ENCODE results near the gene KRTAP5-3.
A peak's percentile ranks its signal among the peaks of the same experiment; 100 is the strongest.

Gene KRTAP5-3

DNA sequence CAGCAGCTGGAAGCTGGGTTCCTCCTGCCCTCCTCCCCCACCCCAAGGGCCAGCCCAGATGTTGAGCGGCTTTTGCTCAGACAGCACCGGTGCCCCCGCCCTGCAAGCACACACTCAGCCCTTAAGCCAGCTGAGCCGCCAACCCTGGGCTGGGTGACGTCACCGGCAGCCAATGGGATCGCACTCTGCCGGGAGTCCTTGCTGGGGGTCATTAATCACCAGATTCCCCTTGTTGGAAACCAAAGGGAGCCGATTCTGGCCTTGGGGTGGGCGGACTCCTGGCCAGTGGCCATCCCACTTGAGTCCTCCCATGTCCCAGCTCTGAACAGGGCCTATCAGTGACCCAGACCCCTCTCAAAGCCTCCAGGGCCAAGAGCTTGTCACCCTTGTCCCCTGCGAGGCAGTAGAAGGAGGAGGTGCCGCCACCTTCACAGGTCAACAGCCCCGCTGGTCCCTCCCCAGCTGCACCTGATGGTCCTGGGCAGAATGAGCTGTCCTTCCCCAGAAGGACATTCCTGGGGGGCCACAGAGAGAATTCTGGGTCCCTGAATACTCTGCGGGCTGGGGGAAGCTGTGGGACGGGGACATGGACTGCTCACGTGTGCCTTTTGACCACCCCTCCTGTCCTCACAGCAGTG lies 43.6 kb downstream of the KRTAP5-3 start:
- peak; percentile 83 for DNase-seq (ENCODE audit: low read depth)

DNA sequence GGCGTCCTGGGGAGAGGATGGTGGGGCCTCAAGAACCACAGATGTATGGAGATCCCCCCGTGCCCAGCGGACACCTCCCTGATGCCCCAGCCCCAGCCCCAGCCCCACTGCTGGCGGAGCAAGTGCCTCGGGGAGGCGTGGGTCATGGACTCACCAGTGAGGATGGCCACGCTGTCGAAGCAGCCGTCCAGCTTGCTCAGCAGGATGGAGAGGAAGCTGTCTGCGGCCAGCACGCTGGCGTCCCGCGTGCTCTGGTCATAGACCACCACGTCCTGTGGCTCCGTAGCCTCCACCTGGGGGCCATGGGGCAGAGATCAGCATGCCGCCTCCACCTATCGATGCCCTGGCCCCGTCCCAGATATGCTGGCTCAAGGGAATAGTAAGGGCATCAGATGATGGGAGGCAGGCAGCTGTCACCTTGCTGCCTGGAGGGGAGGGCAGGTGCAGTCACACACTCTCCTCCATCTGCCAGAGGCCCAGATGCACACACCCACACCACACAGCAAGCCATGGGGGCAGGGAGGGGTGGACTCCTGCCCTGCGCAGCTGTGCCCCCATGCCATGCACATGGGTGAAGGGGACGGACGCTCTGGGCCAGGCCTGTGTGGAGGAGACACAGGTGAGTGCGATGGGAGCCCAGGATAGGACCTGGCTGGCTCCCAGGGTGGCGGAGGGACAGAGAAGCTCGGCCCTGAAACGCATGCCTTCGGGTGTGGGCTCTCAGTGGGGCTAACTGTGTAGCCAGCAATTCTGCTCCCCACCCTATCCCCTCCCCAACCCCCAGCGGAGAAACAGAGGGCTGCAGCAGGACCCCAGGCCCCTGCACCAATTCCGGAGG lies 44.3 kb downstream of the KRTAP5-3 start:
- DNase-seq (ENCODE audit: low read depth), result no peak

DNA sequence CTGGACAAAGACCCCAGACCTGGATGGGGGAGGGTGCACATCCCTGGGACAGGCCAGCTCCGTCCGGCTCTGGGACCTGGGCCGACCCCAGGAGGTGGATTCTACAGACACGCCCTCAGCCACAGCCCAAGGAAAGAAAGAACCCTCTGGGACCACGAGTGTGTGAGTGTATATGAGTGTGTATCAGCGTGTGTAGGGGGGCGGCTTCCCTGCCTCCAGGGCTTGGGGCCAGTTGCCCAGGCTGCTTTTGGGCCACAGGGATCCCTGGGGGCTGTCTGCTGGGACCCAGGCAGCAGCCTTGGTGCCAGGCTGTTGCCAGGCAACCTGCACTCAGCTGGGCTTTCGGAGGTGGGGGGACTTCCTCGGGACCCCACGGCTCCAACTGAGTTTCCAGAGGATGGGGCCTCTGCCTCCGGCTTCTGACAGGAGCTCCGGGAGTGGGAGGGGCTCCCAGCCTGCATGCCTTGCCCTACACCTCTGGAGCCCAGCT lies 45.1 kb downstream of the KRTAP5-3 start:
- no peak for DNase-seq (ENCODE audit: low read depth)

DNA sequence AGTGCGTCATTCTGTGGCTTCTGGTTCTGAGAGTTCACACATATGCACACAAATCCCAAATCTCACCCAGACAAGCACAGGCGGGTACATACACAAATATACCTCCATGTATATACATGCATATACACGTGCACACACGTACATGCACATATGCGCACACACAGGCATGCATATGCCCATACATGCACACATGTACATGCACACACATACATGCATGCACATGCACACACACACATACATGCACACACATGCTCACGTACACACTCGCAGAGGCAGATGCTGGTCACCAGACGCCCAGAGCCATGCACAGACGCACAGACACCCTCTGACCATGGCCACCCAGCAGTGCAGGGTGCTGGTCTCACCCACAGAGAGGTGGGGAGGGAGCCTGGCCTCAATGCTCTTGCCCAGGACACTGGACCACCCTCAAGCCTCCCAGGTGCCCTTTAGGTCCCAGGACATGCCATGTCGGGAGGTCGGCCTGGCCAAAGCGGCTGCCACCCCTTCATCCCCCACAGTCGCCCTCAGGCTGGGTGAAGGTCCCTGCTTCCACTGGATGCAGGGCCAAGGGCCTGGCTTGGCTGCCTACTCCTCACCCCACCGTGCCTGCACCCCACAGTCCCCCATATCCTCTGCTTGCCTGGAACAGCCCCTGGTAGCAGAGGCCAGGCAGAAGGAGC lies 45.7 kb downstream of the KRTAP5-3 start:
- DNase-seq (ENCODE audit: low read depth), result no peak

DNA sequence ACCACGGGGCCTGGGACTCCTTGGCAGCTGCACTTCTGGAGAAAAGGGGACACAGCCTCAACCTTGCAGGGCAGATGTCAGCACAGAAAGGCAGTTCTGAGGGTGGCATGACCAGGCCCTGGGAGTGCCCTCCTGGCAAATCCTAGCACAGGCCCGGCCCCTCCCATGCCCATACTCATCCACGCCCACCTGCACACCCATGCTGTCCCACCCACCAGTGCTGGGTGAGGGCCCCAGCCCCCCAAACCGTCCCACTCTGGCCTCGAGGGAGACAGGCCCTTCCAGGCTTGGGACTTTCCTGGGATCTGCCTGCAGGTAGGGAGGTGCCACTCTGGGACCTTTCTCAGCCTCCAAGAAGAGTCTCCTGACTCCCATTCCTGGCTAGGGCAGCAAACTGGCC lies 46.3 kb downstream of the KRTAP5-3 start:
- DNase-seq (ENCODE audit: low read depth), result no peak

DNA sequence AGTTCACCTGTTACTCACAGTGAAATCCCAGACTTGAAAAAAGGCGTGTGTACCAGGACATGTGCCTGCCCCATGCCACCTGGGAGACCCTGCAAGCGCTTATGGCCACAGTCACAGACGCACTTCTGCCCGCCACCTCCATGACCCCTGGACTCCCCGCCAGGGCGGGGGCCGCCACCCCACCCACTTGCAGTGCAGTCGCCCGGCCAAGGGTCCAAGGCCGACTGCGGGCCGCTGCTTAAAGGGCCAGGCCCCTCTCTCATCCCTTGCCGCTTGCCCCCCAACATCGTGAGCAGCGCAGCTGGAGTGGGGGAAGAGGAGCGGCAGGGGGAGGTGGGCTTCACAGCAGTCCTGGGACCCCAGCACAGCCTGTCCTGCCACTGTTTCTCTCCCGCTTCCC lies 47.0 kb downstream of the KRTAP5-3 start:
- DNase-seq (ENCODE audit: low read depth), result no peak

DNA sequence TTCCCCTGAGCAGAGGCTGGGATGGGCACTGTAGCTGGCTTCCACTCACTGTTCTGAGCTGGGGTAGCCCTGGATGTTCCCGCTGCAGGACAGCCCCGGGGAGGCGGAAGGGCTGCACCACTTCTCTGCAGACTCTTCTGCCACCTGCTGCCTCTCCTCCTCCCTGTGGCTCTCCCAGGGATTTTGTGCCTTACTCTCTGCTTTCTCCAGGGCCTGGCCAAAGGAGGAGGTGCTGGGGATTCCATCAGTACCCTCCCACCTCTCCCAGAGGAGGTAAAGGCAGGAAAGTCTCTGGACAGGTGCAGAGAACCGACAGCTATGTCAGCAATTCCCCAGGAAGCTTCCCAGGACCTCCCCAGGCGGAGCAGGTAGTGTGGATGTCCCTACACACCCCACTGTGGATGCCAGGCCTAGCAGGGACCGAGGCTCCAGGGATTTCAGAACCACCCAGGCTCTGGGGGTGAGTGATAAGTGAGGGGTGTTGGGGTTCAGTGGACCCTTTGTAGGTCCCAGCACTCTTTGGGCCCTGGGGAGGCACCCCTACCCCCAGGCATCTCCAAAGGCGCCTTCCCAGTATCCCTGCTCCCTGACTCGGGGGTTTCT lies 47.5 kb downstream of the KRTAP5-3 start:
- DNase-seq (ENCODE audit: low read depth), result no peak

DNA sequence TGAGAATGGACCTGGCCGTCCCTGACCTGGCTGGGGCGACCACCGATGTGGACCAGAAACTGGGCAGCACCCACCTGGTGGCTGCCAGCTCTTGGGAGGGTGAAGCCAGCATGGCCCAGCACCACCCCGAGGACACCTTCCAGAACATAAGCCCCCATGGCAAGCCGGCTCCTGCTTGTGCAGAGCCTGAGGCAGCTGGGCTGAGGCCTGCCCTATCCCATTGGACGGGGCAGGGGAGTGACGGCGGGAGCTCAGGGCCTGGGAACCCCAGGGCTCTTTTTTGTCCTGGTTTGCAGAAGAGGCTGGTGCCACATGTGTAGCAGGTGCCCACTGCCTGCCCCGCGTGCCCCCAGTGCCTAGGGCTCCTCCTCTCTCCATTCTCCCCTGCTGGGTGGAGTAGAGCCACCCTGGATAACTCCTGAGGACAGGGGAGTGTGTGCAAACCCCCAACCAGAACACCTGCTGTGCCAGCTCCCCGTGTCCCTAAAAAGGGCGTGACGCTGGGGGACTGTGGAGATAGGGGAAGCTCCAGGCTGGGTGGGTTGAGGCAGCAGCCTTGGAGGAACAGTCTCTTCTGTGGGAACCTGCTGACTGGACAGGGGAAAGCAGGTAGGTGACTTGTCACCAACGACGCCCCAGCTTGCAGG lies 48.1 kb downstream of the KRTAP5-3 start:
- no peak for DNase-seq (ENCODE audit: low read depth)

DNA sequence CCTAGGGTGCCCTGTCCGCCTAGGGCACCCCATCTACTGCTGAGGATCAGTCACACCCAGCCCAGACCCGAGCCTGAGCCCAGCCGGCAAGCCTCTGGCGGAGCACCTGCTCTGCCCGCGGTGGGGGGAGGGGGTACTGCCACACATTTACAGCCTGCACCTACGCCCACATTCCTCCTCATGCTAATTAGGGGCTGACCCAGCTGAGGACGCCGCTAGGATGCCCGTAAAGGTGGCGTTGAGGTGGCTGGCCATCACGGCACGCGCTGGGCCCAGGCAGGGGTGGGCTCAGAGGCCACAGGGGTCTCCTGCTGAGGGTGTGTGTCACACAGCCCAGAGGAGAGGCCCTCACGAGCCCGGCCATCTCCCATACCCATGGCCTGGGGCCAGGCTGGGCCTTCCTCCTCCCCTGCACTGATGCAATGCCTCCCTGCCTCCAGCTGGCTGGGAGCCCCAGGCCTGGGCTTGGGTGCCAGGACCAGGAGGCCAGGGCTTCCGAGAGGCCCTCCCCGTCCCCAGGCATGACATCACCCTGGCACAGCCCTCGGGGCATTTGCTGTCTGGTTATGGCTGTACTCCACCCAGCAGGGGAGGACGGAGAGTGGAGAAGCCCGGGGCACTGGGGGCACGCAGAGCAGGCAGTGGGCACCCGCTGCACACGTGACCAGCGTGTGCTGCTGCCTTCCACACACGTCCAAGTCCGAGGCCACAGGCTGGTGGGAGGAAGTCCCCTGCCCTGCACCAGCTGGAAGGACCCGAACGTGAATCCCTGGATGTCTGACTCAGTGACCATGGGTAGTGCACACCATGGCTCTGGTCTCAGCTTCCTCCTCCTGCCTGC lies 48.9 kb downstream of the KRTAP5-3 start:
- DNase-seq (ENCODE audit: low read depth), result peak; percentile 48

DNA sequence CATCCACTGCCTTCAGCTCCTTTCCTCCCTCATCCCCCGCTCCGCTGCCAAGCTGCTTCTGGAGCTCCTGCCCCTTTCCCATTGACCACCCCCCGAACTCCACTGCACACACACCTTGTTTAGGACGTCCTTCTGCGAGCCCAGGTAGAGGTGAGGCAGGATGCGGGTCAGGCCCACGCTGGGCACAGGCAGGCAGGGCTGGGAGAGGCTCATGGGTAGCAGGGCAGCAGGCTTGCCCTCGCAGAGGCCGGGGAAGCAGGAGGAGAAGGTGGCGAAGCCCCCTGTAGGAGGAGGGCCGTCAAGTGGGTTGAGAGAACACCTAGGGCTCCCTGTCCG lies 49.5 kb downstream of the KRTAP5-3 start:
- no peak for DNase-seq (ENCODE audit: low read depth)

DNA sequence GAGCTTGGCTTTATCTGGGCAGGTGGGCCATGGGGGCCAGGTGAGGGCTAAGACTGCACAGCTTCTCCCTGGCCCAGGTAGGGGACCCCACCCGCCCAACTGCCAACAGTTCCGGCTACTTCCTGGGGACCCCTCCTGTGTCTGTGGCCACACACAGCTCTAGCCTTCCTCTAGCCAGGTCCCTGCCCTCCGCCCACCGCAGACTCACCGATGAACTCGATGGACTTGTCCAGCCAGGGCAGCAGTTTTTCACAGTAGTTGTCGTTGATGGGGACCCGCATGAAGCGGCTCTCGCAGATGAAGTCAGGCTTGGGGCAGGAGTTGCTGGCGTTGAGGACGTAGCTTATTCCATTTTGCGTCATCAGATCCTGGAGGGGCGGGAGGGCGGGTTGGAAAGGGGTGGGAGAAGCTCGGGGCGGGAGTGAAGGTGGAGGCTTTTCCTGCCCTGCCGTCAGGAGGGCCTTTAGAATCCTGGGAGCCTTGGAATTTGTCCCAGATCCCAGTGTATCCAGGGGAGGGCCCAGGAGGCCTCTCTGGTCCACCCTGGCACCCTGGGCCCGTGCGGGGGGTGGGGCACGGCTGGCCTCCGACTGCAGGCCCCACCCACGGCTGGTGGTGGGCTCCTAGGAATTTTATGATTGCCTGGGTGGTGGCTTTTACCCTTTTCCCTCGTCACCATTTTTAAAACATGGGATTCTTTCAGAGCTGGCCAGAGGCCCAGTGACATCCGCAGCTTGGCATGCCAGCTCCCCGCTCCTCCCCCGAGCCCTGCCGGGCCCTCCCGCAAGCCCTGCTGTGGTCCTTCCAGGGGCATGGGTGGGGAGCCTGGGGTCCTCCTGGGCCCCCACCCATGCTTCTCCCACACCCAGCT lies 50.1 kb downstream of the KRTAP5-3 start:
- peak; percentile 52 for DNase-seq (ENCODE audit: low read depth)

Measured in ELR (cell line).